Pulmonary artery endothelial cell (primary cell): ENCODE measurements around the gene NOL9. TPM values are rescaled to one million over a fixed set of nuclear protein-coding genes. Genes with fewer than 3 reads are reported as not detected.
"Not testable (repeated sequence)": the region's sequence is repeated elsewhere in the genome, so short reads cannot be mapped to it uniquely, and the experiment has no call there.

ENCODE experiments used
- DNase-seq: peaks from one replicate; pipeline ENCODE4 v3.0.0-alpha.2; 2011; ENCODE audit warnings: low read depth, low spot score
- total RNA-seq: library from RNA; depleted of rRNA; stranded (reverse); fragments of >200 nt; gene quantifications from 2 replicates; pipeline ENCODE4 v1.2.3, GENCODE V29; 2014

Gene NOL9
- total RNA-seq, 1 donor from 2014 or later = 22.2 TPM

DNA sequence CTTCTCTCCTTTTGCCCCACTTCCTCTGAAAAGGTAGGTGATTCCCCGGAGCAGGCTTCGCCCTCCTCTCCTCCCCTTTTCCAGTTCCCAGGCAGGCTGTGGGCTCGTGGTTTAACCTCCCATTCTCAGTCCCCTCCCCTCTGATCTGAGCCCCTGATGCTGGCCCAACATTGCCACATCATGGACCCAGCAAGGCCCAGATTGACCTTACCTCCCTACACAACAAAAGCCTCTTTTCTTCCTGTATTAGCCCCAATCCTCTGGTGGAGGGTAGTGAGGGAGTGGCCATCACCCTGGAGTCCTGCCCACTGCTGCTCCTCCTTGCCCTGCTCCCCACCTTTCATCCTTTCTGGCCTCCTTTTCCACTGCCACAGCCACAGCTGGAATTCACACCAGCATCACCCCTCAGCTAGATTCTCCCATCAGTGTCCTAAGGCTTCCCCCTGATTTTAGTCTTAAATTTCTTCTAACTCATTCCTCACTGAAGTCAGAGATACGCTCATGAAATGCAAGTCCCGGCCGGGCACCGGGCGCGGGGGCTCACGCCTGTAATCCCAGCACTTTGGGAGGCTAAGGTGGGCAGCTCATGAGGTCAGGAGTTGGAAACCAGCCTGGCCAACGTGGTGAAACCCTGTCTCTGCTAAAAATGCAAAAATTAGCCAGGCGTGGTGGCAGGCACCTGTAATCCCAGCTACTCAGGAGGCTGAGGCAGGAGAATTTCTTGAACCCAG lies 18.5 kb upstream of the NOL9 start:
- DNase-seq = no peak

GRCh38 chr1:6570987-6571386 lies 16.7 kb upstream of the NOL9 start:
- no peak for DNase-seq

GRCh38 chr1:6570100-6570499 lies 15.8 kb upstream of the NOL9 start:
- no peak for DNase-seq

- DNase-seq = no peak
Measured at GRCh38 chr1:6569033-6569432, 14.7 kb upstream of the NOL9 start.

DNA sequence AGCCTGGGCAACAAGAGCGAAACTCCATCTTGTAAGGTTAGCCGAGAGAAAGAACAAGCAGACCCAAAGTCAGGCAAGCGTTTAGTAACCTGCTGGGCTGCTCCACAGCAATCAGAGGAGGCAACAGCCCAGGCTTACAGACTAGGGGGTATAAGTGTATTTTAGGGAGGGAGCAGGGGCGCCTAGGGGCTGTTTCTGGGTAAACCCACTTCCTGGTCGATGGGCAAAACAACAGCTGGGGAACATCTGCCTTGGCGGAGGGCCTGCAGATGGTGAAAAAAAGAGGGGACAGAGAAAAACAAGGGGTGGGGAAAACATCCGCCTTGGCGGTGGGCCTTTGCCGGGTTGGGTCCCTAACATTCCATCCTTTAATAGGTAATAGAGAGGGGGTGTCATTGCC lies 6.0 kb upstream of the NOL9 start:
- DNase-seq = no peak

DNA sequence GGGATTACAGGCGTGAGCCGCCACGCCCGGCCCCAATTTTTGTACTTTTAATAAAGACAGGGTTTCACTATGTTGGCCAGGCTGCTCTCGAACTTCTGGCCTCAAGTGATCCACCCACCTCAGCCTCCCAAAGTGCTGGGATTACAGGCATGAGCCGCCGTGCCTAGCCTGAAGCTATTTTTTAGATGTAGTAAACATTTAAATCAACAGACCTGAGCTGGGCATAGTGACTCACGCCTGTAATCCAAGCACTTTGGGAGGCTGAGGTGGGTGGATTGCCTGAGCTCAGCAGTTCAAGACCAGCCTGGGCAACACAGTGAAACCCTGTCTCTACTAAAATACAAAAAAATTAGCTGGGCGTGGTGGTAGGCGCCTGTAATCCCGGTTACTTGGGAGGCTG lies 4.8 kb upstream of the NOL9 start:
- not testable (repeated sequence) for DNase-seq

DNA sequence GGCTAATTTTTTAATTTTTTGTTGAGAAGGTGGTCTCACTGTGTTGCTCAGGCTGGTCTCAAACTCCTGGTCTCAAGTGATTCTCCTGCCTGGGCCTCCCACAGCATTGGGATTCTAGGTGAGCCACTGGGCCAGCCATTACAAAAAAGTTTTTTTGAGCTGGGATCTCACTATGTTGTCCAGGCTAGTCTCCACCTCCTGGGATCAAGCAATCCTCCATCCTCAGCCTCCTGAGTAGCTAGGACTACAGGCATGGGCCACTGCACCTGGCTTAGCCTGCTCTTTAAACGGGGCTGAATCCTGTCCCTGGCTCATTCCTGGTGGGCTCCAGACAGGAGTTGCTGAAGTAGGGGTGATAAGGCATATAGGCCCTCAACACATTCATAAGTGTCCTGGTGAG lies 3.3 kb upstream of the NOL9 start:
- no peak for DNase-seq

GRCh38 chr1:6554907-6555778 lies 830 bp upstream of the NOL9 start, which contains the start of gene TAS1R1:
TSS of gene TAS1R1 (plus strand) at chr1:6555307. CDS start at chr1:6555374, 67 bp downstream.
- DNase-seq = no peak

DNA sequence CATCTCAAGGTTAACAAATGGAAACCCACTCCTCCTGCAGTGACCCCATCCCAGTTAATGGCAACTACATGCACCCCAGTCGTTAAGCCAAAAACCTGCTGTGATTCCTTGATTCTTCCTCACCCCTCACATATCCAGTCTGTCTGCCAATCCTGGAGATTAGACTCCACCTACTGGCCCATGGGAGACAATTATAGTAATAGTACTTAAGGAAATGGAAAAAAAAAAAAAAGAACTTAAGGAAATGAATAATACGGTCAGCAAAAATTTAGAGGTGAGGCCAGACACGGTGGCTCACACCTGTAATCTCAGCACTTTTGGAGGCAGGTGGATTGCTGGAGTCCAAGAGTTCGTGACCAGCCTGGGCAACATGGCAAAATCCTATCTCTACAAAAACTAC lies 7.0 kb downstream of the NOL9 start:
- no peak for DNase-seq

DNA sequence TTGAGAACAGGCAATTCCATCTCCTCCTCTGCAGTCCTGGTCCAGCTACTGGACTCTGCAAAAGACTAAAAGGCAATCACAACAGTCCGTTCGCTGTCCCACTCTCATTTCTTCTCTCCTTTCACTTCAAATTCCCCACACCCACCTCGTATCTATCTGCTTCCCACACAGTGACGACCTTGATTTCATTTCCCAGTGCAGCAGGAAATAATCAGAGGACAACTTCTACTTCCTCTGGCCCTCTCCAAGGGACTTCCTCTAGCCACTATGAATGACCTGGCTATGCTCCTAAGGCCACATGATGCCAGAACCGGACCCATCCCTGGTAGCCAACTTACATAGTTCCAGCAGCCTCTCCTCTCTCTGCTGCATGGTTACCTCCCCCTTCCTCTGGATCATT lies 8.0 kb downstream of the NOL9 start:
- DNase-seq = no peak

DNA sequence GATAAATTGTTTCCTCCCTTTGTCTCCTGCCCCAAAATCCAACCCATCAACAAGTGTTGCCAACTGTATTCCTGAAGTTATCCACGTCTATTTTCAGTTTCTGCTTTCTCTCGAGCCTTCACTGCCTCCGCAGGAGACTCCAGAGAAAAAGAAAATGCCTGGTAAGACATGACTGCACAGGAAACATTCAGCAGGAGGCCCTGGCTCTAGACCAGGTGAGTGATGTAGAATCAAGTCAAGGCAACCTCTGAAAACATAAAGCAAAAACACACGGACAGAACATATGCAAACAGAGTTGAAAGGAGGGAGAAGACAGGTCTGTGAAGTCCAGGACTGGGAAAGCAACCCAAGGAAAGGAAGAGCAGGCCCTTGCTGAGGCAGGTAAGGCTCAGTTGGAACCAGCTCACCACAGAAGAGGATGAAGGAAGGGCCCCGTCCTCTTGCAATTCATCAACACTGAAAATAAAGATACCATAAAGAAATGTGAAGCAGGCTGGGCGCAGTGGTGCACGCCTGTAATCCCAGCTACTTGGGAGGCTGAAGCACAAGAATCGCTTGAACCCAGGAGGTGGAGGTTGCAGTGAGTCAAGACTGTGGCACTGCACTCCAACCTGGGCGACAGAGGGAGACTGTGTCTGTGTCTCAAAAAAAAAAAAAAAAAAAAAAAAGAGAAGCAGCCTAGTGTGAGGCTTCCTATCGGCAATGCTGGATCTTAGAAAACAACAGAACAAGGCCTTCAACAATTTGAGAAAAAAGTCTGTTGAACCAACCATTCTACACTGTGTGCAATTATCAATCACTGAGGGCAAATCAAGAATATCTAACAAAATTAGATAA lies 8.8 kb downstream of the NOL9 start:
- no peak for DNase-seq

- peak; percentile 63 for DNase-seq
Measured at GRCh38 chr1:6544831-6545230, 9.5 kb downstream of the NOL9 start.

DNA sequence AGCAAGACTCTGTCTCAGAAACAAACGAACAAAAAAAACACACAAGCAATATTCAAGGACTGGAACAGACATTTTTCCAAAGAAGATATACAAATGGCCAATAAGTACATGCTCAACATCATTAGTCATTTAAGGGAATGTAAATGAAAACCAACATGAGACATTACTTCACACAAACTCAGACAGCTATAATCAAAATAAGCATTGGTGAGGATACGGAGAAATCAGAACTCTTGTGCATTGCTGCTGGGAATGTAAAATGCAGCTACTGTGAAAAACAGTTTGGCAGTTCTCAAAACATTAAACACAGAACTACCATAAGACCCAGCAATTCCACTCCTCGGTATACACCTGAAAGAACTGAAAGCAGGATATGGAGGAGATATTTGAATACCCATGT lies 15.4 kb downstream of the NOL9 start:
- DNase-seq = no peak

DNA sequence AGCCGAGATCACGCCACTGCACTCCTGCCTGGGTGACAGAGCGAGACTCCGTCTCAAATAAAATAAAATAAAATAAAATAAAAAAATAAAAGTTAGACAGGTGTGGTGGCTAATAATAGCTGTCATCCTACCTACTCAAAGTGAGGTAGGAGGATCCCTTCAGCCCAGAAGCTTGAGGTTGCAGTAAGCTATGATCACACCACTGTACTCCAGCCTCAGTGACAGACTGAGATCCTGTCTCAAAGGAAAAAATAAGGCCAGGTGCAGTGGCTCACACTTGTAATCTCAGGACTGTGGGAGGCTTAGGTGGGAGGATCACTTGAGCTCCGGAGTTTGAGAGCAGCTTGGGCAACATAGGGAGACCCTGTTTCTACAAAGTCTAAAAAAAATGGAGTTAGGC lies 18.0 kb downstream of the NOL9 start:
- DNase-seq = no peak

DNA sequence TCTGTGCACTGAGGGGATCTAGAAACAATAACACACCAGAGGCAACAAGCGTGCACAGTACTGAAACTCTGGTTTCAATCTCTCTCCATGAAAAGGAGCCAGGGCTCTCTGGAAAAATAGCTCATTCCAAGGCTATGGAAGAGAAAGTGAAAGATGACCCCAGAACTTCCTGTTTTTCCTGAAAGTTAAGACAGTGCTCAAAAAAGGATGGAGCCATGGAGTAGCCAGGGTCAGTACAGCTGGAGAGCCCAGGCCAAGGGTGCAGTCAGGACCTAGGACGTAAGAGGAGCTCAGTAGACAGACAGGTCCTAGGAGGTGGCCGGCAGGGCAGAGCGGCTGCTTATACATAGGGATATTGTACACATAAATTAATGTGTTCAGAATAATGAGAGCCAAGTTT lies 19.1 kb downstream of the NOL9 start:
- no peak for DNase-seq

- no peak for DNase-seq
Measured at GRCh38 chr1:6534248-6534822, 20.0 kb downstream of the NOL9 start.

GRCh38 chr1:6531996-6532395 lies 22.3 kb downstream of the NOL9 start:
- DNase-seq = no peak

DNA sequence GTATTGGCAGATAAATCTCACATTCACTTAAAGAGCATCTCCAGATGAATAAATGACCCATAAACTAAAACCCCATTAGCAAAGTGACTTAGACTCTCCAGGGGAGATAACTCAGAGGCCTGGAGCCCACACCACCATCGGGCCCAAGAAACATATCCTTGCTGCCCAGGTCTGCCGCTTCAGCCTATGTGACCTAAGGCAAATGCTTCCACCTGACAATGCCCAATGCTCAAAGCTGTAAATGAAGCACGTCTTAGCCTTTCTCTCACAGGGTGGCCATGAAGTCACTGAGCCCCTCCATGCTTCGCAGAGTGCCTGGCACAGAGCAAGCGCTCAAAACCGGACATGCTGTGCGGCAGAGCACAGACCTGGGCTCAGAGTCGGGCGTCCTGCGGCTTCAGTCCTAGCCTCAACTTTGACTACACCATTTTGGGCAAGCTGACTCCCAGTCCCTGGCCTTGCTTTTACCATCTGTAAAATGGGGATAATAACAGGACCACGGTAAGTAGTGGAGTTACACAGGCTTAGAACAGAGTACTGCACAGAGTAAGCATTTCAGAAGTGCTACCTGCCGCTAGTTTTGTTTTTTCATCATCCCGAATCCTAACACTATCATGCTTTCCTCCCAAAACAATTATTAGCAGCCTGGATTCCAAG lies 23.7 kb downstream of the NOL9 start:
- no peak for DNase-seq

GRCh38 chr1:6528492-6528891 lies 25.8 kb downstream of the NOL9 start:
- DNase-seq = no peak

DNA sequence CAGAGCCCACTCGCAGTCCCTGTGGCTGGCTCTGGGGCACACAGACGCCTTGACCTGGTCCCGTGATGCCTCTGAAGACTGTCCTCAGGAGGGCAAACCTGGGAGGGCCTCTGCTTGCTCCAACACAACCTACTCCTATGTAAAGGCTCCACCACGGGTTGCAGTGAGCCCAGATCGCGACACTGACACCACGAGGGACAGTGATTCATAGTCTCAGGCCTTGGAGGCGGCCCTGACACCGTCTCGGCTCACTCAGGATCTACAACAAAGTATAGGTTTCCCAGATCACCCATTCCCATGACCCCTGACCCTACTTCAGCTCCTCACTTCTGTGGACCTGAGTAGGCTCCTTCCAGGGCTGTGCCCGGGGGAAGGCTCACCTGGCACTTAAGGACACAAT lies 28.0 kb downstream of the NOL9 start:
- no peak for DNase-seq

GRCh38 chr1:6523566-6523965 lies 30.7 kb downstream of the NOL9 start:
- DNase-seq = no peak
